ENCODE results near the gene MCUR1. TPM values are rescaled to one million over a fixed set of nuclear protein-coding genes. Genes with fewer than 3 reads are reported as not detected.

MCUR1 gene
- total RNA-seq, 1 experiment from 2014 or later = 28.6 TPM

DNA sequence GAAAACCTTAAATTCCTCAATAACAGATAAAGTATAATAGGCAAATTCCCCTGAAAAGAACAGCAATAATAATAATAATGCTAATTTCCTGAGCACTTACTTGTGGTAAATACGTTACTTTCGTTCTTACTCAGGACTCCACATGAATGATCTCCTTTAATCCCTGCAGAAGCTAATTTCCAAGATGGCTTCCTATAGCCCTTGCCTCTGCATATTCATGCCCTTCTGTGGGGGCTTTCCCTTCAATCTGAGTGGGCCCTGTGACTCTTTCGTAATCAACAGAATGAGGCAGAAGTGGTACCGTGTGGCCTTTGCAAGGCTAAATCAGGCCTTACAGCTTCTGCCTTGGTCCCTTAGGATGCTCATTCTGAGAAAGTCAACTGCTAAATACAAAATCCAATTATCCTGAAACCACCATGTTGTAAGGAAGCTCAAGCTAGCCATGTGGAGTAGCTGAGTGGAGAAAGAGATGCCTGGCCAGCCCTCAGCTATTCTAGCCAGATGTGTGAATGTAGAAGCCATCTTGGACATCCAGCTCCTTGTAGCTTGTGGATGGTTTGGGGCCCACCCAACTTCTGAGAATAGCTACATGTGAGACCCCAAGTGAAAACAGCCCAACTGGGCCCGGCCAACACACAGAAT is 50.5 kb downstream of the MCUR1 start:
- Histone ChIP-seq H4K20me1 (ENCODE audit: low read length) (no peaks in the 10 kb centered on the region), H2AFZ (ENCODE audit: low read length) (no peak overlapping the region), H3F3A (ENCODE audit: low read length, unreplicated experiment) (no peaks in the 10 kb centered on the region), H3K79me2 (ENCODE audit: low read length) (no peaks in the 10 kb centered on the region), H3K4me3 (ENCODE audit: low read length) (no peak overlapping the region), H3K4me1 (ENCODE audit: insufficient read depth, low read length) (peaks cover 9% of the 10 kb centered on the region), H3K9me2 (replicated peaks; ENCODE audit: low read length) (no peaks in the 10 kb centered on the region), H3K27ac (ENCODE audit: low read length) (no peak overlapping the region), H3K27me3 (ENCODE audit: low read length) (no peaks in the 10 kb centered on the region), H3K4me2 (ENCODE audit: low read length) (no peak overlapping the region), H3K36me3 (ENCODE audit: low read depth, low read length) (no peaks in the 10 kb centered on the region), H3K9me3 (ENCODE audit: low read length) (no peaks in the 10 kb centered on the region), H3K9ac (ENCODE audit: low read length) (no peak overlapping the region)
- CTCF ChIA-PET = no interaction called here
- no TSS peak for BruUV-seq (replicated peaks)
- intact Hi-C loops (cut with micrococcal nuclease) = no loop called here
- no peak for TF ChIP-seq EZH2phosphoT487 (IDR thresholded peaks at IDR 0.05; ENCODE audit: borderline replicate concordance, low read length)
- TF ChIP-seq, protein P1, sequence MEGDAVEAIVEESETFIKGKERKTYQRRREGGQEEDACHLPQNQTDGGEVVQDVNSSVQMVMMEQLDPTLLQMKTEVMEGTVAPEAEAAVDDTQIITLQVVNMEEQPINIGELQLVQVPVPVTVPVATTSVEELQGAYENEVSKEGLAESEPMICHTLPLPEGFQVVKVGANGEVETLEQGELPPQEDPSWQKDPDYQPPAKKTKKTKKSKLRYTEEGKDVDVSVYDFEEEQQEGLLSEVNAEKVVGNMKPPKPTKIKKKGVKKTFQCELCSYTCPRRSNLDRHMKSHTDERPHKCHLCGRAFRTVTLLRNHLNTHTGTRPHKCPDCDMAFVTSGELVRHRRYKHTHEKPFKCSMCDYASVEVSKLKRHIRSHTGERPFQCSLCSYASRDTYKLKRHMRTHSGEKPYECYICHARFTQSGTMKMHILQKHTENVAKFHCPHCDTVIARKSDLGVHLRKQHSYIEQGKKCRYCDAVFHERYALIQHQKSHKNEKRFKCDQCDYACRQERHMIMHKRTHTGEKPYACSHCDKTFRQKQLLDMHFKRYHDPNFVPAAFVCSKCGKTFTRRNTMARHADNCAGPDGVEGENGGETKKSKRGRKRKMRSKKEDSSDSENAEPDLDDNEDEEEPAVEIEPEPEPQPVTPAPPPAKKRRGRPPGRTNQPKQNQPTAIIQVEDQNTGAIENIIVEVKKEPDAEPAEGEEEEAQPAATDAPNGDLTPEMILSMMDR (conservative IDR thresholded peaks at IDR 0.05; ENCODE audit: low read depth, low read length) = no peak
- no peak for ATAC-seq
- POLR2A ChIA-PET (ENCODE audit: unreplicated experiment) = no interaction called here
- no peak for DNase-seq

DNA sequence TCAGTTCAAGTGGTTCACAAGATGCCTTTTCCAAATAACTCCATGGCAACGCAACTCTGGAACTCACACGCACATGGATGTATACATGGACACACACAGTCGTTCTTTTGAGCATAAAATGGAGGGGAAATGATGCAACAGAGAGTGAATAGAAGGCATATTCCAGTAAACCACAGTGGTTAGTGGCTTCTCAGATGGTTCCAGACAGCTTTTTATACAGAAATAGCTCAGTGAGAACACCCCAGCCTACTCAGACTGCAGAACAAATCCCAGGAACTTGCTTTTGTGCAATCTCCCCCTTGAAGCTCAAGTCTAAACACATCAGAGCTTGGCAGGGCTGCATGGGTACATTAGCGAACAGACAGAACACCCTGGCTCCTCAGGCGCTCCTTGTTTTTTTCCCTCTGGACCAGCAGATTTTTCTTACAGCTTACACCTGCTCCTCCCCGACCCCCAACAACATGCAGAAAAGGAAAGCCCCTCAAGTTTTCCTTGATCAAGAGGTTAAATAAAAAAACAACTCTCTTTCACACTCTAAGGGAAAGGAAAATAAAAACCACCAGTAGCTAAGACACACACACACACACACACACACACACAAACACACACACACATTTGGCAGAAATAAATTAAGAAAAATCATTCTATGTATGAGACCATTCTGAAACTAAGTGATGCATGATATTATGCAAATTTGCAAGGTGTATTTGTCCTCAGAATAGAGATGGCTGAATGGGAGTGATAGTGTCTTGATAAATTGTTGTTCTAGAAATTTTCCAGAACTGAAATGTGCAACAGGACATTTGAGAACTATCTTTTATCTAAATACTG is 51.5 kb downstream of the MCUR1 start:
- Histone ChIP-seq H3K27me3 (ENCODE audit: low read length) (no peaks in the 10 kb centered on the region), H3K36me3 (ENCODE audit: low read depth, low read length) (no peaks in the 10 kb centered on the region), H3K79me2 (ENCODE audit: low read length) (no peaks in the 10 kb centered on the region), H3K27ac (ENCODE audit: low read length) (no peak overlapping the region), H3K9ac (ENCODE audit: low read length) (no peak overlapping the region), H3F3A (ENCODE audit: low read length, unreplicated experiment) (no peaks in the 10 kb centered on the region), H3K4me1 (ENCODE audit: insufficient read depth, low read length) (peaks cover 9% of the 10 kb centered on the region), H3K4me2 (ENCODE audit: low read length) (no peak overlapping the region), H3K9me3 (ENCODE audit: low read length) (no peaks in the 10 kb centered on the region), H3K4me3 (ENCODE audit: low read length) (no peak overlapping the region), H4K20me1 (ENCODE audit: low read length) (no peaks in the 10 kb centered on the region), H2AFZ (ENCODE audit: low read length) (no peak overlapping the region), H3K9me2 (replicated peaks; ENCODE audit: low read length) (no peaks in the 10 kb centered on the region)
- BruUV-seq (replicated peaks) = no TSS peak
- ChIA-PET POLR2A (ENCODE audit: unreplicated experiment) (no interaction called here), CTCF (no interaction called here)
- DNase-seq (no peak), ATAC-seq (no peak)
- intact Hi-C loops (cut with micrococcal nuclease) = no loop called here
- TF ChIP-seq, protein P1 (conservative IDR thresholded peaks at IDR 0.05; ENCODE audit: low read depth, low read length) = no peak
- TF ChIP-seq EZH2 (IDR thresholded peaks at IDR 0.05; ENCODE audit: low read length, unreplicated experiment) (no peak), EZH2phosphoT487 (IDR thresholded peaks at IDR 0.05; ENCODE audit: borderline replicate concordance, low read length) (no peak)

All from PC-3 (cell line).